OCI-LY7 (cell line): Measurements from ENCODE around the gene COX17. TPM values are rescaled to one million over a fixed set of nuclear protein-coding genes. Genes with fewer than 3 reads are reported as not detected.

Experiments
- BruUV-seq: library from RNA; stranded (reverse); fragments of 400-500 nt; replicated peaks from 2 replicates; lab custom pipeline; 2021; lab: Mats Ljungman, UMichigan
- CTCF ChIA-PET: fragments of 300-600 bp; sonication (Branson Sonifier 250); formaldehyde crosslinking; loops from one replicate; lab custom pipeline; 2022; ENCODE audit warnings: antibody characterized with exemption; ENCODE audit not compliant: unreplicated experiment; lab: Charles Lee
- POLR2A ChIA-PET: fragments of 300-600 bp; sonication (Branson Sonifier 250); formaldehyde crosslinking; loops from one replicate; lab custom pipeline; 2022; ENCODE audit warnings: antibody characterized with exemption; lab: Charles Lee
- DNase-seq: peaks from one replicate; pipeline ENCODE4 v3.0.0-alpha.2; 2015; ENCODE audit warnings: low spot score
- H2AFZ ChIP-seq: fragments of 200-600 bp; sonication (generic), shearing (Covaris generic); 2 replicates; pipeline ENCODE4 v1.6.1; 2014; ENCODE audit warnings: mild to moderate bottlenecking, antibody characterized with exemption, low read length, moderate library complexity
- H3K27ac ChIP-seq: fragments of 200-600 bp; sonication (generic); 2 replicates; pipeline ENCODE4 v1.5.1; 2014; ENCODE audit warnings: mixed run types, low read depth, mild to moderate bottlenecking, moderate library complexity, low read length, inconsistent platforms; ENCODE audit not compliant: poor library complexity, severe bottlenecking
- H3K36me3 ChIP-seq: fragments of 200-600 bp; sonication (generic); 2 replicates; pipeline ENCODE4 v1.6.1; 2014; ENCODE audit warnings: mild to moderate bottlenecking, antibody characterized with exemption, low read length, moderate library complexity, mixed read lengths; ENCODE audit not compliant: insufficient read depth
- H3K4me1 ChIP-seq: fragments of 200-600 bp; sonication (generic); 2 replicates; pipeline ENCODE4 v1.5.1; 2014; ENCODE audit warnings: mild to moderate bottlenecking, low read length; ENCODE audit not compliant: insufficient read depth, poor library complexity, severe bottlenecking
- H3K4me2 ChIP-seq: fragments of 200-600 bp; sonication (generic); 2 replicates; pipeline ENCODE4 v1.6.1; 2014; ENCODE audit warnings: mild to moderate bottlenecking, low read length
- H3K4me3 ChIP-seq: fragments of 200-600 bp; sonication (generic); 2 replicates; pipeline ENCODE4 v1.5.1; 2014; ENCODE audit warnings: mild to moderate bottlenecking, low read depth, low read length; ENCODE audit not compliant: poor library complexity, severe bottlenecking
- H3K79me2 ChIP-seq: fragments of 200-600 bp; sonication (generic); 2 replicates; pipeline ENCODE4 v1.6.1; 2016; ENCODE audit warnings: low read depth, mild to moderate bottlenecking, low read length, moderate library complexity, mixed read lengths; ENCODE audit not compliant: insufficient read depth
- H3K9me2 ChIP-seq: fragments of 200-600 bp; sonication (generic); 2 replicates; pipeline ENCODE4 v1.6.1; 2016; ENCODE audit warnings: mild to moderate bottlenecking, low read length, mixed read lengths; ENCODE audit not compliant: insufficient read depth
- H3K9me3 ChIP-seq: fragments of 200-600 bp; sonication (generic); 2 replicates; pipeline ENCODE4 v1.6.1; 2014; ENCODE audit warnings: mild to moderate bottlenecking, mixed run types, low read length, mixed read lengths
- H4K20me1 ChIP-seq: fragments of 200-600 bp; sonication (generic); 2 replicates; pipeline ENCODE4 v1.6.1; 2014; ENCODE audit warnings: mild to moderate bottlenecking, antibody characterized with exemption, low read length, moderate library complexity, mixed read lengths; ENCODE audit not compliant: insufficient read depth
- CTCF ChIP-seq: fragments of 200-600 bp; sonication (generic); conservative IDR thresholded peaks from 2 replicates; pipeline ENCODE4 v1.5.1; 2014; ENCODE audit warnings: mild to moderate bottlenecking, antibody characterized with exemption, low read length, moderate library complexity, mixed read lengths
- EZH2phosphoT487 ChIP-seq: fragments of 200-600 bp; sonication (generic); IDR thresholded peaks from 2 replicates; pipeline ENCODE4 v1.6.1; 2018; ENCODE audit warnings: low read depth, borderline replicate concordance, mild to moderate bottlenecking, mixed run types, antibody characterized with exemption, low read length, moderate library complexity, mixed read lengths
- intact Hi-C: fragments of 100-400 bp; cut with micrococcal nuclease; formaldehyde crosslinking; loops from one replicate; pipeline ENCODE4 v1.10.0; 2022; ENCODE audit not compliant: unreplicated experiment
- total RNA-seq, 2 experiments: library from RNA; depleted of rRNA in 1 of 2; stranded (reverse); fragments of >200 nt in 1 of 2; shearing (Covaris generic) in 1 of 2; gene quantifications; 2 replicates each; pipeline ENCODE4 v1.2.3, GENCODE V29; 2014 to 2022

COX17 gene
- total RNA-seq, 2 experiments from 2014 or later = 77.3 to 80.0 TPM

GRCh38 chr3:119647171-119647570 is 30.0 kb downstream of the COX17 start:
- Histone ChIP-seq H4K20me1 (no peaks in the 10 kb centered on the region), H3K4me2 (no peak overlapping the region), H3K9me3 (no peaks in the 10 kb centered on the region), H3K4me1 (no peaks in the 10 kb centered on the region), H3K36me3 (no peaks in the 10 kb centered on the region), H3K4me3 (no peak overlapping the region), H2AFZ (no peak overlapping the region), H3K27ac (no peak overlapping the region), H3K9me2 (no peaks in the 10 kb centered on the region), H3K79me2 (no peaks in the 10 kb centered on the region)
- TF ChIP-seq CTCF (no peak), EZH2phosphoT487 (no peak)
- intact Hi-C loops = no loop called here
- DNase-seq = no peak
- ChIA-PET CTCF (no interaction called here), POLR2A (no interaction called here)
- BruUV-seq = no TSS peak

- POLR2A ChIA-PET = no interaction called here
- CTCF ChIA-PET = no interaction called here
- no peak overlapping the region for H3K27ac ChIP-seq
- H3K4me3 ChIP-seq = no peak overlapping the region
- no TSS peak for BruUV-seq
- no peaks in the 10 kb centered on the region for H3K9me3 ChIP-seq
- intact Hi-C loops = no loop called here
- no peak overlapping the region for H3K4me2 ChIP-seq
- no peaks in the 10 kb centered on the region for H3K4me1 ChIP-seq
- H4K20me1 ChIP-seq = no peaks in the 10 kb centered on the region
- H2AFZ ChIP-seq = no peak overlapping the region
- H3K36me3 ChIP-seq = no peaks in the 10 kb centered on the region
- no peak for DNase-seq
- H3K79me2 ChIP-seq = no peaks in the 10 kb centered on the region
- TF ChIP-seq EZH2phosphoT487 (no peak), CTCF (no peak)
- no peaks in the 10 kb centered on the region for H3K9me2 ChIP-seq
These were observed 31.4 kb downstream of the COX17 start for GRCh38 chr3:119645813-119646212.

GRCh38 chr3:119644481-119644880 is 32.7 kb downstream of the COX17 start:
- no peaks in the 10 kb centered on the region for H3K9me3 ChIP-seq
- H3K27ac ChIP-seq = no peak overlapping the region
- no TSS peak for BruUV-seq
- no peak overlapping the region for H3K4me2 ChIP-seq
- no peaks in the 10 kb centered on the region for H3K79me2 ChIP-seq
- no peak for TF ChIP-seq CTCF
- TF ChIP-seq EZH2phosphoT487 = no peak
- H3K4me1 ChIP-seq = no peaks in the 10 kb centered on the region
- ChIA-PET CTCF (no interaction called here), POLR2A (interaction anchor here (1.0 kb wide), 1 partner anchor 17 kb away, joined by 3 read pairs; no protein-coding TSS in a partner anchor)
- no peak overlapping the region for H2AFZ ChIP-seq
- no peak overlapping the region for H3K4me3 ChIP-seq
- no peaks in the 10 kb centered on the region for H3K9me2 ChIP-seq
- intact Hi-C loops = no loop called here
- H4K20me1 ChIP-seq = no peaks in the 10 kb centered on the region
- DNase-seq = no peak
- H3K36me3 ChIP-seq = no peaks in the 10 kb centered on the region
